Esophagus squamous epithelium (tissue), 5 donors: ENCODE data around the gene CLDN19. TPM values are rescaled to one million over a fixed set of nuclear protein-coding genes. Genes with fewer than 3 reads are reported as not detected.
"Not testable (repeated sequence)": the region's sequence is repeated elsewhere in the genome, so short reads cannot be mapped to it uniquely, and the experiment has no call there.

Source experiments
- DNase-seq: peaks from one replicate; lab custom pipeline; 2025; lab: John Stamatoyannopoulos, UW
- H3K27ac ChIP-seq, 4 donors: fragments of 200-600 bp; sonication (generic); one replicate each; pipeline ENCODE4 v1.5.1; 2016 to 2019; ENCODE audit warnings: mild to moderate bottlenecking in 1 of 4
- H3K27me3 ChIP-seq, 4 donors: fragments of 200-600 bp; sonication (generic); 1 replicate in 3 of 4; 2 replicates in 1 of 4; pipeline versions ENCODE4 v1.5.1 to v1.6.0; 2017 to 2021; ENCODE audit warnings: antibody characterized with exemption in 1 of 4
- H3K36me3 ChIP-seq, 3 donors: fragments of 200-600 bp; sonication (generic); one replicate each; pipeline ENCODE4 v1.5.1; 2016 to 2019
- H3K4me1 ChIP-seq, 3 donors: fragments of 200-600 bp; sonication (generic); one replicate each; pipeline ENCODE4 v1.5.1; 2017 to 2019
- H3K4me3 ChIP-seq, 4 donors: fragments of 200-600 bp; sonication (generic); 1 replicate in 3 of 4; 2 replicates in 1 of 4; pipeline ENCODE4 v1.5.1; 2016 to 2019; ENCODE audit warnings: mild to moderate bottlenecking in 2 of 4, moderate library complexity in 1 of 4
- H3K9me3 ChIP-seq, 3 donors: fragments of 200-600 bp; sonication (generic); one replicate each; pipeline ENCODE4 v1.5.1; 2016 to 2019
- POLR2A ChIP-seq, 4 donors: fragments of 450-650 bp; IDR thresholded peaks; one replicate each; pipeline ENCODE4 v1.6.1; 2017; ENCODE audit warnings: antibody characterized with exemption in 4 of 4, mild to moderate bottlenecking in 4 of 4, moderate library complexity in 3 of 4
- WGBS, 2 donors: methylation state at CpG; one replicate each; pipeline ENCODE4 v1.1.5; 2018; 5-methylcytosine and 5-hydroxymethylcytosine counted together
- intact Hi-C: fragments of 100-400 bp; cut with DNase I; formaldehyde crosslinking; loops from one replicate; pipeline ENCODE4 v1.15.0; 2022
- total RNA-seq, 4 donors: library from RNA; depleted of rRNA; stranded (reverse); fragments of >200 nt; gene quantifications; one replicate each; pipeline ENCODE4 v1.1.0, GENCODE V29; 2016
- TF ChIP-seq, protein P1 (sequence below), 6 experiments: fragments of 450-650 bp in 4 of 6; fragments of 200-600 bp in 2 of 6; sonication (generic) in 2 of 6; IDR thresholded peaks; one replicate each; pipeline ENCODE4 v1.5.1; 2016 to 2019; ENCODE audit warnings: antibody characterized with exemption in 6 of 6, mild to moderate bottlenecking in 4 of 6, moderate library complexity in 4 of 6
- donor health status: DM: yes; HTN: yes; CAD: no.

CLDN19 gene
- total RNA-seq, 4 donors from 2014 or later, result 0.21 TPM; not detected in 3

DNA sequence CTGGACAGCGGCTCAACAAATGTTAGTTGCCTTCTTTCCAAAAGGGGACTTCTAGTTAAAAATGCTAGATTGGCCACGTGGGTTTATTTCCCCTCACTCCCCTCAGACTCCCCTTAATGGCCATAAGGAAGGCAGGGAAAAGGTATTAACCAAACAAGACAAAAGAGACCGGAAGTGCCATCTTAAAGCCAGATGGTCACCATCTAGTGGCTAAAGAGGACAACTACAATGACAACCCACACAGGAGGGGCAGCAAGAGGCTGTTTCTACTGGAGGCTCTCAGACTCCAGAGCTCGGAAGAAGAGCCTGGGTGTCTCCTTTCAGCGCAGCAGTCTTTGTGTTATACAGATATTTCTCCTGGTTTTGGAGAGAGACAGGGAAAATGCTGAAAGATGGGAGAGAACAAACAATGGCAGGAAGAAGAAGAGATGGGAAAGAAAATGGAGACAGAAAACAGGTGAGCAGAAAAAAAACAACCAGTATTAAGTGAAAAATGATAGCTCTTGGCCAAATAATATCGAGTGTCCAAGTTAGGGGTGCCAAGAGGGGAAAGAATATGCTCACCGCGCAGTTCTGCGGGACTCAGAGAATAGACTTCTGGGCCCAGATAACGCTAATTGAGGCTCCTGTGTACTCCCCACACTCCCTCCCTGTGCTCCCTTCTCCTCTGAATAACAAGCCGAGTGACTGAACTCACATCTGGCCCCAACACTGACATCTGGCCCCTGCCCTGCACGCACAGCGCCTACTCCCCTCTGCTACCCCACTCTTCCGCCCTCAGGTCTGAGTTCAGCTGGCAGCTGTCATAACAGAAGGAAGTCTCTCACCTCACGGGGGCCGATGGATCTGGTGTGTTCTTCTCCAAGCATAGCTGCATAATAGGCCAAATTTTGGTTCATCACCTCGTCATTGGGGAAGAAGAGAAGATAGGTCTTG lies 17.2 kb upstream of the CLDN19 start:
- TF ChIP-seq POLR2A (IDR thresholded peaks at IDR 0.05), result no peak
- TF ChIP-seq, protein P1, sequence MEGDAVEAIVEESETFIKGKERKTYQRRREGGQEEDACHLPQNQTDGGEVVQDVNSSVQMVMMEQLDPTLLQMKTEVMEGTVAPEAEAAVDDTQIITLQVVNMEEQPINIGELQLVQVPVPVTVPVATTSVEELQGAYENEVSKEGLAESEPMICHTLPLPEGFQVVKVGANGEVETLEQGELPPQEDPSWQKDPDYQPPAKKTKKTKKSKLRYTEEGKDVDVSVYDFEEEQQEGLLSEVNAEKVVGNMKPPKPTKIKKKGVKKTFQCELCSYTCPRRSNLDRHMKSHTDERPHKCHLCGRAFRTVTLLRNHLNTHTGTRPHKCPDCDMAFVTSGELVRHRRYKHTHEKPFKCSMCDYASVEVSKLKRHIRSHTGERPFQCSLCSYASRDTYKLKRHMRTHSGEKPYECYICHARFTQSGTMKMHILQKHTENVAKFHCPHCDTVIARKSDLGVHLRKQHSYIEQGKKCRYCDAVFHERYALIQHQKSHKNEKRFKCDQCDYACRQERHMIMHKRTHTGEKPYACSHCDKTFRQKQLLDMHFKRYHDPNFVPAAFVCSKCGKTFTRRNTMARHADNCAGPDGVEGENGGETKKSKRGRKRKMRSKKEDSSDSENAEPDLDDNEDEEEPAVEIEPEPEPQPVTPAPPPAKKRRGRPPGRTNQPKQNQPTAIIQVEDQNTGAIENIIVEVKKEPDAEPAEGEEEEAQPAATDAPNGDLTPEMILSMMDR (IDR thresholded peaks at IDR 0.05), result peak; percentile 14 to 68 (median 62)
- Histone ChIP-seq H3K4me1 (peaks cover 0 to under 1% (median 0%) of the 10 kb centered on the region in 3 donors), H3K27me3 (no peaks in the 10 kb centered on the region), H3K9me3 (no peaks in the 10 kb centered on the region), H3K36me3 (peaks cover 10 to 95% (median 20%) of the 10 kb centered on the region in 3 donors), H3K27ac (no peak overlapping the region), H3K4me3 (no peak overlapping the region)
- intact Hi-C loops, result no loop called here
- DNase-seq, result no peak
- WGBS, 2 donors, result 72 to 73% methylated on average over 16 to 17 of the region's 17 CpGs

DNA sequence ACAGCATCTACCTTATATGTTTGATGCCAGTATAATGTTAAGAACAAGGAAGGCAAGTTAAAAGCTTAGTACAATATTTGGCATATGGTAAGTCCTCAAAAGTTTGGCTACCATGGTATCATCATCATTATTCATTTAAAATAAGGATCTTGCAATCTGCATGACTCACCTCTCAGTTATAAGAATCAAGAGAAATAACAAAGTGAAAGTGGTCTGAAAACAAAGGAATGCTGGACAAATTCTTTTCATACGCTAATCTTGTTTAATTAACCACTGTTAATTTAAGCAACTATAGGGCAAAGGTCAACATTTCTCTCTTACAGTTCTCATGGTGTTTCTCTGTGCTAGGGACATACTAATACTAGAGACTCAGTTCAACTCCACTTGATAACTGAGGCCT lies 13.0 kb upstream of the CLDN19 start:
- 37 to 42% methylated on average over 1 of the region's 1 CpG for WGBS, 2 donors
- DNase-seq, result no peak
- Histone ChIP-seq H3K4me1 (no peaks in the 10 kb centered on the region), H3K27me3 (no peaks in the 10 kb centered on the region), H3K4me3 (no peak overlapping the region), H3K9me3 (no peaks in the 10 kb centered on the region), H3K36me3 (peaks cover 10 to 93% (median 31%) of the 10 kb centered on the region in 3 donors), H3K27ac (no peak overlapping the region)
- TF ChIP-seq POLR2A (IDR thresholded peaks at IDR 0.05), result no peak
- TF ChIP-seq, protein P1 (IDR thresholded peaks at IDR 0.05), result no peak
- intact Hi-C loops, result no loop called here

DNA sequence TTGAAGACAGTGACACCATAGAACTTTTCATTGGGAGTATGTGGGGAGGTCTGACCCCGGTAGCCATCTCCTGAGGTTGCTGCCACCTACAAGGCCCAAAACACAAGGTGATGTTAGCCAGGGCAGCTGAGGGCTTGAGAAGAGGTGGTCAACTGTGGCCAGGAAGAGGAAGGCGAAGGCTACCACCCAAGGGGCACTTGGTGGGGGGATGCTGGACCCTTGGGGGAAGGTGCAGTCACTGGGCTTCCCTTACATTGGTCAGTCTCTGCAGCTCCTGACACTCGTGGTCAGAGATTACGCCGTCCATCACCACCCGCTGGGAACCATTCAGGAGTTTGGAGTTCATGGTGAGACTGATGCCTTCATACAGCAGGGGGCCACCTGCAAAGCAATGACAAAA lies 12.2 kb upstream of the CLDN19 start:
- DNase-seq, result no peak
- Histone ChIP-seq H3K4me3 (no peak overlapping the region), H3K27me3 (no peaks in the 10 kb centered on the region), H3K36me3 (peaks cover 2 to 93% (median 32%) of the 10 kb centered on the region in 3 donors), H3K9me3 (no peaks in the 10 kb centered on the region), H3K27ac (no peak overlapping the region), H3K4me1 (peaks cover 0 to under 1% (median 0%) of the 10 kb centered on the region in 3 donors)
- intact Hi-C loops, result no loop called here
- WGBS, 2 donors, result 90 to 91% methylated on average over 4 of the region's 6 CpGs
- no peak for TF ChIP-seq POLR2A (IDR thresholded peaks at IDR 0.05)
- TF ChIP-seq, protein P1 (IDR thresholded peaks at IDR 0.05), result no peak

DNA sequence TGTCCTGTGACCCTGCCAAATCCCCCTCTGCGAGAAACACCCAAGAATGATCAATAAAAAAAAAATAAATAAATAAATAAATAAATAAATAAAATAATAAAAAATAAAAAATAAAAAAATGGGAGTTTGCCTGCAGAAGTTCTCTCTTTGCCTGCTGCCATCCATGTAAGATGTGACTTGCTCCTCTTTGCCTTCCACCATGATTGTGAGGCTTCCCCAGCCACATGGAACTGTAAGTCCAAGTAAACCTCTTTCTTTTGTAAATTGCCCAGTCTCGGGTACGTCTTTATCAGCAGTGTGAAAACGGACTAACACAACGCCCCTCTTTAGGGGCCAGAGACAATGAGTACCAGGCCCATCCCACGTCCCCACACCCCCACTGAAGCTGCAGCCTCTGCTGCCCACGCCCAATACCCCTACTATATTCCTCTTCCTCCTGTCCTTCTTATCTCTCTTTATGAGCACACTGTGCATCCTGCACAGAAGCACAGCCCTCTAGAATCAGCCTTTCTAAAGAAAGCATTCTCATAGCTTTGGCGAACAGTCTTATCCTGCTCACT lies 11.6 kb upstream of the CLDN19 start:
- WGBS, 2 donors, result 95 to 97% methylated on average over 7 to 8 of the region's 8 CpGs
- H3K27ac ChIP-seq, H3K9me3 ChIP-seq, DNase-seq, H3K4me1 ChIP-seq, H3K4me3 ChIP-seq, intact Hi-C loops, H3K27me3 ChIP-seq: not testable (repeated sequence)
- peaks cover 0 to 94% (median 32%) of the 10 kb centered on the region in 3 donors for H3K36me3 ChIP-seq

DNA sequence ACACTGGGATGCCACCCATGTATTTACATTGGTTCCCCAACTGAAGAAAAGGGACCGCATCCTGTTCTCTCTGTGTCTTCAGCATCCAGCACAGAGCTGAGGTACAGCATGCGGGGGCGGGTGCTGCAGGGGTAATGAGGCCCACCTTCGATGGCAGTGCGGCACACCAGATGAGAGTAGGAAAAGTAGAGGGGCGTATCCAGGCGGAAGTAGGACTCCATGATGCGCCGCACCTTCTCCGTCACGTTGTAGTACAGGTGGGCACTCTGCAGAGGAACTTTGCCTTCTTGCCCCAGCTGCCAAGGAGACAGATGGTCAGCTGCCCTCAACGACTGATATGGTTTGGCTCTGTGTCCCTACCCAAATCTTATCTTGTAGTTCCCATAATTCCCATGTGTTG lies 10.0 kb upstream of the CLDN19 start:
- Histone ChIP-seq H3K36me3 (peaks cover 0 to 87% (median 32%) of the 10 kb centered on the region in 3 donors), H3K27ac (no peak overlapping the region), H3K27me3 (no peaks in the 10 kb centered on the region), H3K9me3 (no peaks in the 10 kb centered on the region), H3K4me3 (no peak overlapping the region), H3K4me1 (peaks cover 0 to 19% (median 0%) of the 10 kb centered on the region in 3 donors)
- WGBS, 2 donors, result 91 to 93% methylated on average over 11 to 12 of the region's 12 CpGs
- no peak for DNase-seq
- TF ChIP-seq, protein P1 (IDR thresholded peaks at IDR 0.05), result no peak
- TF ChIP-seq POLR2A (IDR thresholded peaks at IDR 0.05), result no peak
- intact Hi-C loops, result no loop called here
